Central memory CD8-positive, alpha-beta T cell (primary cell): ENCODE data around the gene GOPC.
A peak's percentile ranks its signal among the peaks of the same experiment; 100 is the strongest.

ENCODE experiments used
- ATAC-seq: fragments of 150-1000 bp; cut with Tn5 transposase; replicated peaks from 2 replicates; pipeline ENCODE4 v1.10.0; 2022; ENCODE audit warnings: mild to moderate bottlenecking, moderate FRiP score, moderate number of reproducible peaks; ENCODE audit not compliant: poor library complexity, severe bottlenecking; ENCODE audit errors: extremely low read depth
- DNase-seq, 2 donors: peaks; one replicate each; pipeline ENCODE4 v3.0.0; 2021; ENCODE audit warnings: low spot score in 2 of 2
- H3K27ac Mint-ChIP-seq: one replicate; pipeline ENCODE4 v1.8.0; 2022; ENCODE audit warnings: low read depth, mild to moderate bottlenecking, moderate library complexity, mixed read lengths
- H3K27me3 Mint-ChIP-seq: one replicate; pipeline ENCODE4 v1.8.0; 2022; ENCODE audit warnings: mixed read lengths
- H3K36me3 Mint-ChIP-seq: one replicate; pipeline ENCODE4 v1.8.0; 2022; ENCODE audit warnings: mild to moderate bottlenecking, moderate library complexity, mixed read lengths; ENCODE audit not compliant: insufficient read depth
- H3K4me1 Mint-ChIP-seq: one replicate; pipeline ENCODE4 v1.8.0; 2022; ENCODE audit warnings: mixed read lengths
- H3K4me3 Mint-ChIP-seq: one replicate; pipeline ENCODE4 v1.8.0; 2022; ENCODE audit warnings: mild to moderate bottlenecking, moderate library complexity, mixed read lengths
- H3K9me3 Mint-ChIP-seq: one replicate; pipeline ENCODE4 v1.8.0; 2022; ENCODE audit warnings: mixed read lengths

Gene GOPC

GRCh38 chr6:117613920-117614560 lies 11.7 kb upstream of the GOPC start:
- Mint-ChIP-seq H3K27ac (peak overlapping the region; percentile 64), H3K9me3 (no peaks in the 10 kb centered on the region), H3K4me3 (peak overlapping the region; percentile 66), H3K36me3 (peaks cover 22% of the 10 kb centered on the region), H3K27me3 (peaks cover 10% of the 10 kb centered on the region), H3K4me1 (peaks cover 44% of the 10 kb centered on the region)
- peak; percentile 59 for ATAC-seq
- no peak for DNase-seq

GRCh38 chr6:117607511-117607910 lies 5.2 kb upstream of the GOPC start:
- H3K27me3 Mint-ChIP-seq: peaks cover 32% of the 10 kb centered on the region
- peaks cover 5% of the 10 kb centered on the region for H3K36me3 Mint-ChIP-seq
- H3K4me3 Mint-ChIP-seq: no peak overlapping the region
- H3K4me1 Mint-ChIP-seq: peaks cover 11% of the 10 kb centered on the region
- H3K27ac Mint-ChIP-seq: no peak overlapping the region
- no peak for ATAC-seq
- H3K9me3 Mint-ChIP-seq: no peaks in the 10 kb centered on the region
- no peak for DNase-seq

GRCh38 chr6:117605169-117605826 lies 3.0 kb upstream of the GOPC start:
- Mint-ChIP-seq H3K9me3 (no peaks in the 10 kb centered on the region), H3K27me3 (peaks cover 31% of the 10 kb centered on the region), H3K4me1 (peaks cover 26% of the 10 kb centered on the region), H3K36me3 (peaks cover 15% of the 10 kb centered on the region), H3K27ac (no peak overlapping the region), H3K4me3 (no peak overlapping the region)
- no peak for ATAC-seq
- peak in 1 of 2 donors; percentile 23 for DNase-seq

- peaks cover 19% of the 10 kb centered on the region for H3K36me3 Mint-ChIP-seq
- H3K27me3 Mint-ChIP-seq: peaks cover 22% of the 10 kb centered on the region
- ATAC-seq: no peak
- no peak overlapping the region for H3K27ac Mint-ChIP-seq
- no peak overlapping the region for H3K4me3 Mint-ChIP-seq
- H3K4me1 Mint-ChIP-seq: peaks cover 37% of the 10 kb centered on the region
- no peak for DNase-seq
- no peaks in the 10 kb centered on the region for H3K9me3 Mint-ChIP-seq
Observed at GRCh38 chr6:117603821-117604220, 1.5 kb upstream of the GOPC start.

GRCh38 chr6:117602899-117603588 lies 733 bp upstream of the GOPC start:
- peaks cover 22% of the 10 kb centered on the region for H3K36me3 Mint-ChIP-seq
- peak overlapping the region; percentile 97 for H3K4me3 Mint-ChIP-seq
- DNase-seq (no peak), ATAC-seq (no peak)
- H3K4me1 Mint-ChIP-seq: peaks cover 37% of the 10 kb centered on the region
- H3K27ac Mint-ChIP-seq: peak overlapping the region; percentile 91
- H3K9me3 Mint-ChIP-seq: no peaks in the 10 kb centered on the region
- H3K27me3 Mint-ChIP-seq: peaks cover 18% of the 10 kb centered on the region

GRCh38 chr6:117601811-117602150 lies 530 bp downstream of the GOPC start:
- Mint-ChIP-seq H3K4me1 (peaks cover 37% of the 10 kb centered on the region), H3K9me3 (no peaks in the 10 kb centered on the region), H3K27ac (peak overlapping the region; percentile 91), H3K4me3 (peak overlapping the region; percentile 97), H3K36me3 (peaks cover 22% of the 10 kb centered on the region), H3K27me3 (peaks cover 5% of the 10 kb centered on the region)
- DNase-seq: no peak
- no peak for ATAC-seq

- Mint-ChIP-seq H3K4me3 (peak overlapping the region; percentile 97), H3K4me1 (peaks cover 39% of the 10 kb centered on the region), H3K27ac (peak overlapping the region; percentile 91), H3K27me3 (no peaks in the 10 kb centered on the region), H3K36me3 (peaks cover 22% of the 10 kb centered on the region), H3K9me3 (no peaks in the 10 kb centered on the region)
- ATAC-seq (no peak), DNase-seq (no peak)
Observed at GRCh38 chr6:117600008-117600743, 2.1 kb downstream of the GOPC start.

GRCh38 chr6:117597755-117598154 lies 4.6 kb downstream of the GOPC start:
- Mint-ChIP-seq H3K27me3 (no peaks in the 10 kb centered on the region), H3K4me1 (peaks cover 33% of the 10 kb centered on the region), H3K9me3 (no peaks in the 10 kb centered on the region), H3K4me3 (no peak overlapping the region), H3K36me3 (peaks cover 19% of the 10 kb centered on the region), H3K27ac (no peak overlapping the region)
- ATAC-seq (no peak), DNase-seq (no peak)

- Mint-ChIP-seq H3K4me3 (no peak overlapping the region), H3K27me3 (no peaks in the 10 kb centered on the region), H3K36me3 (peaks cover 7% of the 10 kb centered on the region), H3K9me3 (no peaks in the 10 kb centered on the region), H3K27ac (no peak overlapping the region), H3K4me1 (peaks cover 22% of the 10 kb centered on the region)
- ATAC-seq (no peak), DNase-seq (no peak)
Observed at GRCh38 chr6:117595099-117595923, 7.0 kb downstream of the GOPC start.

- Mint-ChIP-seq H3K9me3 (no peaks in the 10 kb centered on the region), H3K27ac (no peak overlapping the region), H3K4me1 (peaks cover 10% of the 10 kb centered on the region), H3K36me3 (peaks cover 12% of the 10 kb centered on the region), H3K4me3 (no peak overlapping the region), H3K27me3 (no peaks in the 10 kb centered on the region)
- ATAC-seq: no peak
- DNase-seq: no peak
Observed at GRCh38 chr6:117592983-117593759, 9.1 kb downstream of the GOPC start.

- H3K4me3 Mint-ChIP-seq: no peak overlapping the region
- H3K9me3 Mint-ChIP-seq: no peaks in the 10 kb centered on the region
- no peak overlapping the region for H3K27ac Mint-ChIP-seq
- peaks cover 12% of the 10 kb centered on the region for H3K36me3 Mint-ChIP-seq
- no peaks in the 10 kb centered on the region for H3K27me3 Mint-ChIP-seq
- peaks cover 19% of the 10 kb centered on the region for H3K4me1 Mint-ChIP-seq
- DNase-seq: no peak
- ATAC-seq: no peak
Observed at GRCh38 chr6:117591405-117591804, 10.9 kb downstream of the GOPC start.
